Hepatocyte (in vitro differentiated cells): Measurements from ENCODE around the gene KNDC1.

Experiments
- CTCF ChIP-seq: fragments of 200-600 bp; sonication (generic); IDR thresholded peaks from 2 replicates; pipeline ENCODE4 v1.5.1; 2016; ENCODE audit warnings: antibody characterized with exemption, mild to moderate bottlenecking; ENCODE audit not compliant: poor library complexity
- EZH2 ChIP-seq: fragments of 200-600 bp; sonication (generic); IDR thresholded peaks from 2 replicates; pipeline ENCODE4 v1.6.1; 2016; ENCODE audit warnings: antibody characterized with exemption, mild to moderate bottlenecking, borderline replicate concordance
- EZH2phosphoT487 ChIP-seq: fragments of 200-600 bp; sonication (generic); IDR thresholded peaks from one replicate; pipeline ENCODE4 v1.6.1; 2018; ENCODE audit warnings: antibody characterized with exemption, mild to moderate bottlenecking, low read depth, moderate library complexity; ENCODE audit not compliant: unreplicated experiment, severe bottlenecking

- TF ChIP-seq CTCF (no peak), EZH2phosphoT487 (no peak), EZH2 (no peak)
Measured at GRCh38 chr10:133260895-133261725, 101.1 kb downstream of the KNDC1 start.
